Thyroid gland (tissue), 4 donors: ENCODE measurements around the gene PREX1.

ENCODE experiments used
- POLR2A ChIP-seq, 2 donors: fragments of 450-650 bp; IDR thresholded peaks; one replicate each; pipeline ENCODE4 v1.6.1; 2017; ENCODE audit warnings: antibody characterized with exemption in 2 of 2, mild to moderate bottlenecking in 2 of 2, moderate library complexity in 1 of 2
- TF ChIP-seq, protein P1 (sequence below), 6 experiments: fragments of 200-600 bp in 3 of 6; fragments of 450-650 bp in 3 of 6; sonication (generic) in 3 of 6; IDR thresholded peaks; one replicate each; pipeline ENCODE4 v1.5.1; 2016 to 2019; ENCODE audit warnings: antibody characterized with exemption in 6 of 6, mild to moderate bottlenecking in 2 of 6, inconsistent platforms in 1 of 6, moderate library complexity in 1 of 6

GRCh38 chr20:48736636-48737035, 91.2 kb downstream of the PREX1 start:
- TF ChIP-seq, protein P1, sequence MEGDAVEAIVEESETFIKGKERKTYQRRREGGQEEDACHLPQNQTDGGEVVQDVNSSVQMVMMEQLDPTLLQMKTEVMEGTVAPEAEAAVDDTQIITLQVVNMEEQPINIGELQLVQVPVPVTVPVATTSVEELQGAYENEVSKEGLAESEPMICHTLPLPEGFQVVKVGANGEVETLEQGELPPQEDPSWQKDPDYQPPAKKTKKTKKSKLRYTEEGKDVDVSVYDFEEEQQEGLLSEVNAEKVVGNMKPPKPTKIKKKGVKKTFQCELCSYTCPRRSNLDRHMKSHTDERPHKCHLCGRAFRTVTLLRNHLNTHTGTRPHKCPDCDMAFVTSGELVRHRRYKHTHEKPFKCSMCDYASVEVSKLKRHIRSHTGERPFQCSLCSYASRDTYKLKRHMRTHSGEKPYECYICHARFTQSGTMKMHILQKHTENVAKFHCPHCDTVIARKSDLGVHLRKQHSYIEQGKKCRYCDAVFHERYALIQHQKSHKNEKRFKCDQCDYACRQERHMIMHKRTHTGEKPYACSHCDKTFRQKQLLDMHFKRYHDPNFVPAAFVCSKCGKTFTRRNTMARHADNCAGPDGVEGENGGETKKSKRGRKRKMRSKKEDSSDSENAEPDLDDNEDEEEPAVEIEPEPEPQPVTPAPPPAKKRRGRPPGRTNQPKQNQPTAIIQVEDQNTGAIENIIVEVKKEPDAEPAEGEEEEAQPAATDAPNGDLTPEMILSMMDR (IDR thresholded peaks at IDR 0.05) = no peak
- TF ChIP-seq POLR2A (IDR thresholded peaks at IDR 0.05) = no peak
